ENCODE data around the gene SNRPE.
A peak's percentile ranks its signal among the peaks of the same experiment; 100 is the strongest.

The SNRPE gene

GRCh38 chr1:203888807-203889251 is 27.4 kb downstream of the SNRPE start:
- DNase-seq: no peak

- no peak for DNase-seq
Measured at GRCh38 chr1:203891950-203892349, 30.6 kb downstream of the SNRPE start.

- DNase-seq: no peak
Measured at GRCh38 chr1:203898458-203899352, 37.3 kb downstream of the SNRPE start.

- no peak for DNase-seq
Measured at GRCh38 chr1:203899353-203899716, 37.9 kb downstream of the SNRPE start.

- no peak for DNase-seq
Measured at GRCh38 chr1:203899869-203900714, 38.7 kb downstream of the SNRPE start.

- no peak for DNase-seq
Measured at GRCh38 chr1:203901581-203901980, 40.2 kb downstream of the SNRPE start.

GRCh38 chr1:203905275-203905674 is 43.9 kb downstream of the SNRPE start:
- DNase-seq: no peak

- no peak for DNase-seq
Measured at GRCh38 chr1:203906932-203907331, 45.5 kb downstream of the SNRPE start.

- no peak for DNase-seq
Measured at GRCh38 chr1:203907901-203908300, 46.5 kb downstream of the SNRPE start.

GRCh38 chr1:203911806-203912205 is 50.4 kb downstream of the SNRPE start:
- DNase-seq: no peak

GRCh38 chr1:203913073-203913521 is 51.7 kb downstream of the SNRPE start:
- peak in 1 of 5 experiments; percentile 26 for DNase-seq

GRCh38 chr1:203914292-203914691 is 52.9 kb downstream of the SNRPE start:
- no peak for DNase-seq

- DNase-seq: no peak
Measured at GRCh38 chr1:203915811-203916210, 54.4 kb downstream of the SNRPE start.

- no peak for DNase-seq
Measured at GRCh38 chr1:203916756-203917155, 55.4 kb downstream of the SNRPE start.
